GM18868 (cell line): ENCODE measurements around the gene IL15RA.
"Not testable (repeated sequence)": the region's sequence is repeated elsewhere in the genome, so short reads cannot be mapped to it uniquely, and the experiment has no call there.

Experiments
- ATAC-seq: cut with Tn5 transposase; IDR thresholded peaks from one replicate; pipeline ENCODE4 v1.9.1; 2021; ENCODE audit warnings: mild to moderate bottlenecking, moderate library complexity; ENCODE audit not compliant: unreplicated experiment

Gene IL15RA

GRCh38 chr10:5971315-5971832 is 6.0 kb downstream of the IL15RA start:
- no peak for ATAC-seq

DNA sequence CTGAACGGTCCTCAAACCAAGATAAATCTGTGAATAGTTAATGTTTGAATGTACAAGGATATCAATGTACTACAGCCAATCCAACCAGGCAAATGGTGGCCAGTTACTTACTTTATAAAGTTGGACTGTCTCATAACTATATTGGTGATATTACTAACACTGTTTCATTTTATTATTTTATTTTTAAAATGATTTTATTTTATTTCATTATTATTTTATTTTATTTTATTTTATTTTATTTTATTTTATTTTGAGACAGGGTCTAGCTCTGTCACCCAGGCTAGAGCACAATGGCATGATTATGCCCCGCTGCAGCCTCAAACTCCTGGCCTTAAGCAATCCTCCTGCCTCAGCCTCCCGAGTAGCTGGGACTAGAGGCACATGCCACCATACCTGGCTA is 6.8 kb downstream of the IL15RA start:
- no peak for ATAC-seq

GRCh38 chr10:5970066-5970465 is 7.3 kb downstream of the IL15RA start:
- ATAC-seq = no peak

DNA sequence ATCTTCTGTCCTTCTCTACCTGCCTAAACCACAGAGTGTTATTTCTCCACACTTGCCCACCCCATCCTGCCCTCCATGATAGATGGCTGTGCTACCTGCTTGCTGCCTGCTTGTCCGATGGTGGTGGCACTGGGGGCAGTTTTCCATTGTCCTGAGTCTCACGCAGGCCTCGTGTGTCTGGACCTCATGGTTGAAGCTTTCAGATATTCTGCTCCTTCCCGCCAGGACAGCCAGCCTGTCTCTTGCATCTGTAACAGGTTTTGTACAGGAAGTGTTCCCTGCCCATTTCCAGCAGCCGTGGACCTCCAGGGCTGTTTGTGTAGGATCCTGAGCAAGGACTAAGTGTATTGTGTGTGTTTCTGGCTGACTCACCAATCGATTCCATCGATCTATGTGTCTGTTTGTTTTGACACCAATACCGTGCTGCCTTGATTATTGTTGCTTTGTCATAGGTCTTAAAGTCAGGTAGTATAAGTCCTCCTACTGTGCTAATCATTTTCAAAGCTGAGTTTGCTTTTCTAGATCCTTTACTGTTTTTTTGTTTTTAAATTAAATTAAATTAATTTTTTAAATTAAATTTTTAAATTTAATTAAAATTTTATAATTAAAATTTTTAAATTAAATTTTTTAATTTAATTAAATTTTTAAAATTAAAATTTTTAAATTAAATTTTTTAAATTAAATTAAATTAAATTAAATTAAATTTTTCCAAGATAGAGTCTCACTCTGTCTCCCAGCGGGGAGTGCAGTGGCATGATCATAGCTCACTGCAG is 8.5 kb downstream of the IL15RA start:
- ATAC-seq = no peak

DNA sequence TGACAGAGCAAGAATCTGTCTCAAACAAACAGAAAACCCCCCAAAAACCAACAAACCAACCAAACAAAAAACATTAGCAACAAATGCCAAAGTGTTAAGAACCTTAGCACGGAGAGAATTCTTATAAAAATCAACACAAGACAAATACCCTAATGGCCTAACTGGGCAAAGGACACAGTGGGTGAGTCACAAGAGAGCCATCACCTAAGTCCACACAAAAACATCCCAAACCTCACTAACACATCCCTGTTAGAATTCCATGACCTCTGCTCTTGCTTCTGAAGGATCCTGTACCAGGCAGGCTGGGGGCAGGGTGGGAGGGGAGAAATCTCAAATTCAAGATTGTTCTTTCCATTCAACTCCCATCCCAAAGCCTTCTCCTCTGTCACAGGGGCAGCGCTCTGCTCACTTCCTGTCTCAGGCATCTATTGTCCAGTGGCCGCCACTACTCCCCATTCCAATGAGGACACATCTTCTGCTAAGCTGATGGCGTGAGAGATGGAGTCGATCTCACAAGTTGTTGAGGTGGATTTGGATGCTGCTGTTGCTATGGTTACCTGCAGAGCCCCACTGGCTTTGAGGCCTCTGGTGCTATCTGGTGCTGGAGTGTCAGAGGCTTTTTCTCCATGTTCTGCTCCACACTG is 9.2 kb downstream of the IL15RA start:
- no peak for ATAC-seq

DNA sequence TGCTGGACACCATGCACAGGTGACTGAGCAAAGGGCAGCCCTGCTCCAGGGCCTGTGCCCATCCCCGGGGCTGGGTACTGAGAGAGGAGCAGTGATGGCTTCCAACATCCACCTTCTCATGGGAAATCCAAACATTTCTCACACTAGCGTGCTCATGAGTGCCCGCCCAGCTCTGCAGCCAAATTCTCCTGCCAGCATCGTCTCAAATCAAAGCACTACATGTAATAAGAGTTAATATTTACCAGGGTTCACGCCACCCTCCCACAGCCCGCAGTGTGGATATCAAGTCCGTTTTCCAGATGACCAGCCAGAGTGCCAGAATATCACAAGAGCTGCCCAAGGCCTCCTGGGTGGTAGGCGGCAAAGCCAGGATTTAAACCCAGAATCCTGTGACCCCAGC is 12.1 kb downstream of the IL15RA start:
- no peak for ATAC-seq

DNA sequence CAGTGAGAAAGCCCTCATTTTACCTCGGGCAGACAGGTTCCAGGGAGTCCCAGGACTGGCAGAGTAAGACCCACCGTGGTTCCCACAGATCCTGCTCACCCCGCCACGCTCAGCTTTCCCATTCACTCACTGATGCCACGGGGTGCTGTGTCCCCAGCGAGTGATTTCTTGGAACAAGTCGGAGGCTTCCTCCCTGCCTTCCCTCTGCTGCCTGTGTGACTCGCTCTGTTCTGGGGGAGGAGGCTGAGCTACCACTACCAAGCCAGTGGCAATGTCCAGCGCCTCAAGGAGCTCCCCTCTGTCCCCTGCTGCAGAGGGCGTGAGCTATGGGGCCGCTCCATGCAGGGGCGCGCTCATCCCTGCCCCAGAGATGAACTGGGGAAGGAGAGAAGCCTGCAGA is 12.6 kb downstream of the IL15RA start:
- ATAC-seq = no peak

DNA sequence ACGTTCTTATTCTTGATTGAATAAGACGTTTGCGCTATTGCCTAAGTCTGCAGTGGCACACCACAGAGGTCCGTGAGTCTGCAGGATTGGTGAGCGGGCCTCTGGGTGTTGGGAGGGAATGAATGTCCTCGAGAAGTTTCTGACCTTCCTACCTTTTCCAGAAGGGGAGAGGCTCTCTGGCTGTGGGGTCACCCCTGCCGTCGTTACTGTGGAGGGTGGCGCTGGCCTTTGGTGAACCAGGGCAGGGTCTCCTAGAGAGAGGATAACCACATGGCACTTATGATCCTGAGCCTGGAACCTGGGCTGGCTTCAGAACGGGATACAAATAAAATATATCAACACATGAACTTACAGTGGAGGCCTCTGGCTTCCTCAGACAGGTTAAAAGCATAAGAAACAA is 13.8 kb downstream of the IL15RA start:
- no peak for ATAC-seq

GRCh38 chr10:5963071-5963470 is 14.3 kb downstream of the IL15RA start:
- no peak for ATAC-seq

DNA sequence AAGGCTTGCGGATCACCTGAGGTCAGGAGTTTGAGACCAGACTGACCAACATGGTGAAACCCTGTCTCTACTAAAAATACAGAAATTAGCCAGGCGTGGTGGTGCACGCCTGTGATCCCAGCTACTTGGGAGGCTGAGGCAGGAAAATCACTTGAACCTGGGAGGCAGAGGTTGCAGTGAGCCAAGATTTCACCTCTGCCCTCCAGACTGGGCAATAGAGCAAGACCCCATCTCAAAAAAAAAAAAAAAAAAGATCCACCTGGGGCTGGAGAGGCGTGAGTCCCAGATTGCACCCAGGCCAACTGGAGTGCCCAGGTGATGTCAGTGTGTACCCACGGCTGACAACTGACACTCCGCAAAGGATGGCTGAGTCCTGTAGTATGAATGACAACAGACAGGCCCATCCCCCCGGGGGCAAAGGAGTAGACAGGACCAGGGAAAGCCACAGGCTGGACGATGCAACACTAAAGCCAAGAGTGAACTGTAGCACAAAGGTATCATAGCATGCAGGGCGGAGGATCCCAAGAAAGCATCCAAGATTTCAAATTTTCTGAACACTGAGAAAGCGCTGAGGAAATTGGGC is 14.9 kb downstream of the IL15RA start:
- ATAC-seq = not testable (repeated sequence)

DNA sequence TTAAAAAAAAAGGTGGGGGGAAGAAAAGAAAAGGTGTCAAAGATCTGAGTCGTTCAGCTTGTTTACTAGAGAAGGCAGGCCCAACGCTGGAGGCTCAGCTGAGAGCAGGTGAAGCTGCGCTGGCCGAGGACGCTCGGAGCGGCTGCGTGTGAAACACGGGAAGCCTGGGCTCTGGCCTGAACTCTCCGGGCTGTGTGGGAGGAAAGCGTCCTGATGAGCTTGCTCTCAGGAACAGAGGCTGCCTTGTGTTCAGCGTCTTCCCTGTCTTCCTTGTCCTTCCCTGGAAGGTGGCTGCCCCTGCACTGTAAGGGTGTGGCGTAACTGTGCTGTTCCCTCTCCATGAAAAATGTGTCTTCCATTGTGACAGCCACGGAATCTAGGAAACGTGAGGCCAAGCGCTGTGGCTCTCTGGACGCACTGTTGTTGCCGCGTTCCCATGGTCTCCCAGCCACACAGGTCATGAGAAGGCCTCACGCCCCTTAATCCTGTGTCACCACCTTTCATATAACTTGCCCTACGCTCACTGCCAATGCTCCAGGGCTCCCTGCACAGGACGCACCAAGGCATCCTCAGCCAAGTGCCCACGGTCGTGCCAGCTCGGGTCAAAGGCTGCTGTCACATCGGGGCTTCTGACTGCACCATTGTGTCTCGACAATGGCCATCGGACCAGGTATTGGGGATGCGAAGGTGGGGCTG is 15.8 kb downstream of the IL15RA start:
- ATAC-seq = no peak

- not testable (repeated sequence) for ATAC-seq
These were observed 16.4 kb downstream of the IL15RA start for GRCh38 chr10:5960973-5961275.

- ATAC-seq = no peak
These were observed 17.0 kb downstream of the IL15RA start for GRCh38 chr10:5960070-5960972.

GRCh38 chr10:5959581-5960069 is 17.7 kb downstream of the IL15RA start:
- no peak for ATAC-seq

DNA sequence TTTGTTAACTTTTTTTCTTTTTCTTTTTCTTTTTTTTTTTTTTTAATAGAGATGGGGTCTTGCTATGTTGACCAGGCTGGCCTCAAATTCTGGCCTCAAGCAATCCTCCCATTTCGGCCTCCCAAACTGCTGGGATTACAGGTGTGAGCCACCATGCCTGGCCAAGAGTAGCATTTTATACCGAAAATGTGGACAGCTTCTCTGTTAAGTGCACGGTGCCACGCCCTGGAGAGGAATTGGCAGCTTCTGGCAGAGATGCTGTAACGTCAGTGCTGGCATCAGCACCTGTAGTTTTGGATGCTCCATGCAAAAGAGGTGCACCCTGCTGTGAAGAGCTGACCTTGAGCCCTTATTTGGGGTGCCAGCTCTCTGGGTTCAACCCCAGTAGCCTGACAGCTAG is 18.2 kb downstream of the IL15RA start:
- no peak for ATAC-seq

GRCh38 chr10:5958675-5959074 is 18.7 kb downstream of the IL15RA start:
- no peak for ATAC-seq

DNA sequence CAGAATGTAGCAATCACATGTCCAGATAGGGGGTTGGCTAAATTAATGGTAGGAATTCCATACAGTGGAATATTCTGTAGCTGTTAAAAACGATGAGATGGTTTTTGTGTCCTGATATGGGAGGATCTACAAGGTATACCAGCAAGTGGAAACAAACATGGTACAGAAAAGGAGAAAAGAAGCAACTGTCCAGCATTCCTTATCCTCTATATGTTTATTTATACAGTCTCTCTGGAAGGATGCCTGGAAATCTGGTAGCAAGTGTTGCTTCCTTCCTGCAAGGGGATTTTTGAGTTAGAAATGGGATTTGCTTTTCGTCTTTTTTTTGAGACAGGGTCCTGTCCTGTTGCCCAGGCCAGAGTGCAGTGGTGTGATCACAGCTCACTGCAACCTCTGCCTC is 19.3 kb downstream of the IL15RA start:
- no peak for ATAC-seq

- no peak for ATAC-seq
These were observed 21.0 kb downstream of the IL15RA start for GRCh38 chr10:5956146-5956936.

DNA sequence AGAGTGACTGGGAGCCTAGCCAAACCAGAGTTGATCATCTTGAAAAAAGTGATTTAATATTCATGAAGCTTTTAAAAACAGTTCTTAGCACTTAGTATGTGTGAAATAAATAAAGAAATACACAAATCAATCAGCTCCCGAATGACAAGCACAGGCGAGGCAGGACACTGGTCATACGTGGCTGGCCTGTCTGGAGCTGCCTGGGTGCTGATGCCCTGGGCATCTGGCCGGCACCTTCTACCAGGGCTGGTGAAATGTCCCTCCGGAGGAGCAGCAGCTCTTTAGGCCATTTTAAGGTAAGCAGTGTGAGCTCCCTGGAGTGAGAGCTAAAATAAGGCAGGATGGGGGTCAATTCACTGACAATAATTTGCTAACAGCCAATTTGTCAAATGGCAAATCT is 23.7 kb downstream of the IL15RA start:
- ATAC-seq = no peak
